Omental fat pad (tissue), 4 donors: ENCODE measurements around the gene CFI. TPM values are rescaled to one million over a fixed set of nuclear protein-coding genes. Genes with fewer than 3 reads are reported as not detected.

Experiments used
- ATAC-seq: fragments of 150-250 bp; one replicate; pipeline ENCODE4 v1.9.1; 2016; ENCODE audit warnings: mild to moderate bottlenecking, moderate library complexity; ENCODE audit not compliant: low FRiP score
- DNase-seq: peaks from one replicate; pipeline ENCODE4 v3.0.0-alpha.2; 2019; ENCODE audit warnings: low spot score
- CTCF ChIP-seq, 3 donors: fragments of 450-650 bp; IDR thresholded peaks; one replicate each; pipeline ENCODE4 v1.5.1; 2016 to 2017; ENCODE audit warnings: antibody characterized with exemption in 3 of 3, mild to moderate bottlenecking in 3 of 3, moderate library complexity in 2 of 3
- total RNA-seq, 4 donors: library from RNA; depleted of rRNA; stranded (reverse); fragments of >200 nt; gene quantifications; one replicate each; pipeline ENCODE4 v1.1.0, GENCODE V29; 2016

Gene CFI
- total RNA-seq, 4 donors from 2014 or later = 49.7 to 127 (median 55.1) TPM

- no peak for ATAC-seq
- no peak for TF ChIP-seq CTCF (IDR thresholded peaks at IDR 0.05)
- DNase-seq = no peak
Observed at GRCh38 chr4:109749388-109750082, 52.3 kb downstream of the CFI start.

GRCh38 chr4:109748114-109748513 lies 53.7 kb downstream of the CFI start:
- DNase-seq (no peak), ATAC-seq (no peak)
- TF ChIP-seq CTCF (IDR thresholded peaks at IDR 0.05) = no peak

GRCh38 chr4:109746728-109747127 lies 55.1 kb downstream of the CFI start:
- no peak for DNase-seq
- TF ChIP-seq CTCF (IDR thresholded peaks at IDR 0.05) = no peak
- no peak for ATAC-seq

GRCh38 chr4:109745830-109746229 lies 56.0 kb downstream of the CFI start:
- DNase-seq = no peak
- no peak for ATAC-seq
- no peak for TF ChIP-seq CTCF (IDR thresholded peaks at IDR 0.05)

GRCh38 chr4:109739547-109739946 lies 62.3 kb downstream of the CFI start:
- DNase-seq (no peak), ATAC-seq (no peak)
- no peak for TF ChIP-seq CTCF (IDR thresholded peaks at IDR 0.05)

- TF ChIP-seq CTCF (IDR thresholded peaks at IDR 0.05) = no peak
- no peak for ATAC-seq
Observed at GRCh38 chr4:109738104-109738872, 63.5 kb downstream of the CFI start.

More at GRCh38 chr4:109738104-109738872, 63.5 kb downstream of the CFI start:
- DNase-seq = no peak
